Activated CD4-positive, alpha-beta T cell treated with anti-CD3 and anti-CD28 coated beads, Interleukin-2, amount 10 ng/mL, durations not matched to agents 7 days and 5 days (primary cell): Measurements from ENCODE around the gene CYS1. TPM values are rescaled to one million over a fixed set of nuclear protein-coding genes. Genes with fewer than 3 reads are reported as not detected.
"Not testable (repeated sequence)": the region's sequence is repeated elsewhere in the genome, so short reads cannot be mapped to it uniquely, and the experiment has no call there.

Source experiments
- CTCF ChIA-PET: fragments of 350-600 bp; sonication (Branson Sonifier 250); formaldehyde crosslinking; loops from one replicate; lab custom pipeline; 2021; ENCODE audit warnings: antibody characterized with exemption; lab: Charles Lee
- POLR2A ChIA-PET: fragments of 350-600 bp; sonication (Branson Sonifier 250); formaldehyde crosslinking; loops from one replicate; lab custom pipeline; 2021; ENCODE audit warnings: antibody characterized with exemption; lab: Charles Lee
- DNase-seq: peaks from one replicate; pipeline ENCODE4 v3.0.0-alpha.2; 2020
- H3K27ac Mint-ChIP-seq: one replicate; pipeline ENCODE4 v1.8.0; 2021; ENCODE audit warnings: mild to moderate bottlenecking, moderate library complexity, mixed read lengths
- H3K27me3 Mint-ChIP-seq: one replicate; pipeline ENCODE4 v1.8.0; 2021; ENCODE audit warnings: mixed read lengths
- H3K36me3 Mint-ChIP-seq: one replicate; pipeline ENCODE4 v1.8.0; 2021; ENCODE audit warnings: low read depth, mixed read lengths
- H3K4me1 Mint-ChIP-seq: one replicate; pipeline ENCODE4 v1.8.0; 2021; ENCODE audit warnings: mixed read lengths
- H3K4me3 Mint-ChIP-seq: one replicate; pipeline ENCODE4 v1.8.0; 2021; ENCODE audit warnings: mild to moderate bottlenecking, moderate library complexity, mixed read lengths
- H3K9me3 Mint-ChIP-seq: one replicate; pipeline ENCODE4 v1.8.0; 2021; ENCODE audit warnings: mixed read lengths
- total RNA-seq, 2 experiments: library from RNA; stranded (reverse); gene quantifications; one replicate each; pipeline ENCODE4 v1.2.3, GENCODE V29; 2021

The CYS1 gene
- total RNA-seq, 2 experiments from 2014 or later: 0.15 to 0.17 TPM

GRCh38 chr2:10017313-10017941 lies 62.8 kb downstream of the CYS1 start:
- Mint-ChIP-seq H3K4me1 (no peaks in the 10 kb centered on the region), H3K27ac (no peak overlapping the region), H3K36me3 (no peaks in the 10 kb centered on the region), H3K4me3 (no peak overlapping the region), H3K27me3 (peaks cover 10% of the 10 kb centered on the region), H3K9me3 (peaks cover 3% of the 10 kb centered on the region)
- DNase-seq: no peak
- ChIA-PET CTCF (interaction anchor here (0.7 to 1.5 kb wide), 5 partner anchors 8 to 32 kb away, joined by 3 to 9 read pairs (median 3); partner anchors contain the start of gene KLF11), POLR2A (no interaction called here)

- POLR2A ChIA-PET: no interaction called here
- Mint-ChIP-seq H3K27me3 (peaks cover 10% of the 10 kb centered on the region), H3K4me3 (no peak overlapping the region), H3K4me1 (no peaks in the 10 kb centered on the region), H3K27ac (no peak overlapping the region), H3K9me3 (peaks cover 3% of the 10 kb centered on the region), H3K36me3 (no peaks in the 10 kb centered on the region)
- CTCF ChIA-PET: interaction anchor here (0.6 to 1.3 kb wide), 6 partner anchors 9 to 137 kb away, joined by 3 read pairs; no protein-coding TSS in a partner anchor
- no peak for DNase-seq
Observed at GRCh38 chr2:10016802-10017258, 63.4 kb downstream of the CYS1 start.

- ChIA-PET CTCF (interaction anchor here (0.6 to 1.3 kb wide), 6 partner anchors 8 to 138 kb away, joined by 3 read pairs; no protein-coding TSS in a partner anchor), POLR2A (no interaction called here)
- Mint-ChIP-seq H3K27me3 (peaks cover 10% of the 10 kb centered on the region), H3K27ac (no peak overlapping the region), H3K9me3 (peaks cover 3% of the 10 kb centered on the region), H3K4me3 (no peak overlapping the region), H3K4me1 (no peaks in the 10 kb centered on the region), H3K36me3 (no peaks in the 10 kb centered on the region)
- no peak for DNase-seq
Observed at GRCh38 chr2:10016001-10016801, 64.0 kb downstream of the CYS1 start.

- H3K27me3 Mint-ChIP-seq: peaks cover 10% of the 10 kb centered on the region
- H3K9me3 Mint-ChIP-seq, POLR2A ChIA-PET, DNase-seq, H3K36me3 Mint-ChIP-seq, H3K4me3 Mint-ChIP-seq, CTCF ChIA-PET, H3K4me1 Mint-ChIP-seq, H3K27ac Mint-ChIP-seq: not testable (repeated sequence)
Observed at GRCh38 chr2:10015376-10015989, 64.7 kb downstream of the CYS1 start.

GRCh38 chr2:10014418-10015190 lies 65.6 kb downstream of the CYS1 start:
- no peaks in the 10 kb centered on the region for H3K36me3 Mint-ChIP-seq
- ChIA-PET POLR2A (no interaction called here), CTCF (no interaction called here)
- H3K27me3 Mint-ChIP-seq: peaks cover 10% of the 10 kb centered on the region
- no peak overlapping the region for H3K4me3 Mint-ChIP-seq
- H3K4me1 Mint-ChIP-seq: no peaks in the 10 kb centered on the region
- peaks cover 3% of the 10 kb centered on the region for H3K9me3 Mint-ChIP-seq
- H3K27ac Mint-ChIP-seq: no peak overlapping the region
- DNase-seq: no peak

- H3K4me3 Mint-ChIP-seq, H3K27ac Mint-ChIP-seq, H3K4me1 Mint-ChIP-seq, H3K27me3 Mint-ChIP-seq, H3K9me3 Mint-ChIP-seq, H3K36me3 Mint-ChIP-seq, POLR2A ChIA-PET, DNase-seq, CTCF ChIA-PET: not testable (repeated sequence)
Observed at GRCh38 chr2:10013651-10014417, 66.4 kb downstream of the CYS1 start.

- peaks cover 3% of the 10 kb centered on the region for H3K9me3 Mint-ChIP-seq
- no peak overlapping the region for H3K27ac Mint-ChIP-seq
- H3K4me1 Mint-ChIP-seq: no peaks in the 10 kb centered on the region
- H3K27me3 Mint-ChIP-seq: peaks cover 8% of the 10 kb centered on the region
- H3K4me3 Mint-ChIP-seq: no peak overlapping the region
- no peaks in the 10 kb centered on the region for H3K36me3 Mint-ChIP-seq
- no peak for DNase-seq
- CTCF ChIA-PET: no interaction called here
- POLR2A ChIA-PET: no interaction called here
Observed at GRCh38 chr2:10012963-10013461, 67.2 kb downstream of the CYS1 start.

- H3K36me3 Mint-ChIP-seq, H3K4me1 Mint-ChIP-seq, DNase-seq, H3K27ac Mint-ChIP-seq, H3K9me3 Mint-ChIP-seq, H3K4me3 Mint-ChIP-seq, CTCF ChIA-PET, POLR2A ChIA-PET: not testable (repeated sequence)
- H3K27me3 Mint-ChIP-seq: peaks cover 10% of the 10 kb centered on the region
Observed at GRCh38 chr2:10012366-10012962, 67.7 kb downstream of the CYS1 start.

- H3K9me3 Mint-ChIP-seq, H3K4me3 Mint-ChIP-seq, POLR2A ChIA-PET, H3K4me1 Mint-ChIP-seq, H3K36me3 Mint-ChIP-seq, H3K27ac Mint-ChIP-seq, CTCF ChIA-PET, DNase-seq: not testable (repeated sequence)
- peaks cover 13% of the 10 kb centered on the region for H3K27me3 Mint-ChIP-seq
Observed at GRCh38 chr2:10011606-10012325, 68.4 kb downstream of the CYS1 start.

GRCh38 chr2:10010861-10011605 lies 69.2 kb downstream of the CYS1 start:
- H3K4me1 Mint-ChIP-seq, CTCF ChIA-PET, H3K27ac Mint-ChIP-seq, H3K9me3 Mint-ChIP-seq, H3K4me3 Mint-ChIP-seq, H3K36me3 Mint-ChIP-seq, DNase-seq, POLR2A ChIA-PET: not testable (repeated sequence)
- peaks cover 16% of the 10 kb centered on the region for H3K27me3 Mint-ChIP-seq
